IPS-NIHi11 (cell line): Measurements from ENCODE around the gene PDXK.
A peak's percentile ranks its signal among the peaks of the same experiment; 100 is the strongest.

ENCODE experiments used
- DNase-seq: peaks from one replicate; pipeline ENCODE4 v3.0.0; 2012; ENCODE audit warnings: mixed read lengths, low spot score

The PDXK gene

DNA sequence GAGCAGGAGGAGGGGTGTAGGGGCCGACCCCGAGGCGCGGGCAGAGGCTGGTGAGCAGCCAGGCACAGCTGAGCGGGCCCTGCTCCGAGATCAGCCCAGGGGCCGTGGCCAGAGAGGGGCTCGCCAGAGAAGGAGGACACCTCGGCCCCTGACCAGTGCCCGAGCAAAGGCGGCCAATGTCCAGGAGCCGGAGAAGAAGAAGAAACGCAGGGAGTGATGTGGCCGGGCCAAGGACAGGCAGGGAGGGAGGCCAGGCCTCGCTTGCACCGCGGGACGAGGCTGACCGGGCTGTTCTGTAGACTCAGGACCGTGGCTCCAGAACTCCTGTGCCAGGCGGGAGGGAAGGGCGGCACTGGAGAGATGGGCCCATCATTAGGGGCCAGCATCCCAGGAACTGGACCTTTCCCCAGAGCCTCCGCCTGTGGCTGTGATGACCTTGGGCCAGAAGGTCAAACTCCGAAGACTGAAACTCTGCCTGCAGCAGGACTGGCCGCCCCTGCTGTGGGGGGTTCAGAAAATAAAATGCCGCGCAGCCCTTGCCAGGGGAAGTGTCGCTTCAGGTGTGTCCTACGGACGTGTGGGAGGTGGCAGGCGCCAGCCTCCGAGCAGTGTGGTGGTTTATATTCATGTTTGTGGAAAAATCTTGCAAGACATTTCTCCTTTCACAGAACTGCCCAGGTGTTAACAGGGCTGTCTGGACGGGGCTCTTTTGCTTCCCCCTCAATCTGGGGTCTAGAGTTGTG, 84.8 kb downstream of the PDXK start:
- DNase-seq = peak; percentile 9

DNA sequence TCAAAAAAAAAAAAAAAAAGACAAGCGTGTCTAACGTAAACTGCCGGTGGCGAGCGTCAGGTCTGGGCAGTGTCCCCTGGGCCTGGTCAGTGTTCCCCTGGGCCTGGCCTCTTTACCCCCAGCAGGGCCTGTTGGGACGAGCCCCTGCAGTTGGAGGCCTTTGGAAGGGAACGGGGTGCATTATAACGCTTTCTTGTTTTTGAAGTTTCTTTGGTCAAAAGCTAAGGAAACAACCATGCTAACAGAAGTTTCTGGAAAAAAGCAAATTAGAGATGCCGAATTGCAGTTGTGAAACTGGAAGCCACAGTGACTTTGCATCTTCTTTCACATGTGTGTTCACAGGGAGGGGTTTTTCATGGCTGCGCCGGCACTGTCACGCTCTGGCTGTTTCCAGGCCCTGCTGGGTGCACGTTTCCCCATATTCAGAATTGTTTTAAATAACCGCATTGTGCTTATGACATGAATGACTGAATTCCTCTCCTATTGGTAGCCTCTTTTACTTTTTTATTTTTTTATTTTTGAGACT, 86.4 kb downstream of the PDXK start:
- DNase-seq = no peak

DNA sequence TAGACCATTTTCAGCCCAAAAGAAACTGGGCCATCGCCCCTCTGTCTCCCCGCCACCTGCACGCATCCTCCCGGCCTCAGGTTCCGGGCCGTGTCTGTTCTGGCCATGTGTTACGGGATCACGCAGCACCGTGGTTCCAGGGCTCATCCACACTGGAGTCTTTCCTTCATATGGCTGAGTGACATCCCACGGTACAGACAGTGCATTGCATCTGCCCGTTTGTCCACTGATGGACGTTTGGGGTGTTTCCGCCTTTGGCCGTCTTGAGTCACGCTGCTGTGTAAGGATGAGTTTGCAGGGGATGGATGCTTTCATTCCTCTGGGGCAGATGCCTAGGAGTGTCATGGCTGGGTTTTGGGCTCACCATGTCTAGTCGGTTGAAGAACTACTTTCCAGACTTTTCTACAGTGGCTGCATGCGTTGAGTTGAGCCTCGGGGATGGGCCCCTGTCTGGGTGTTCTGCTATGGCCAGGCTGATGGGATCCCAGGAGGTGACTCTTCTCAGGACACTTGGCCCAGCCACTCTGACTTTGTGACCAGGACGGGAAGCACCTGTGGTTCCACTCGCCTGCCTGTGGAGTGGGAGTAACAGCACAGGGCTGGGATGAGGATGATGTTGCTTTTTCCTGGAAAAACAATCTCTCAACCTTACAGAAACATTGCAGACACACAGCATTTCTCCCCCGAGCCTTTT, 87.2 kb downstream of the PDXK start:
- DNase-seq = no peak

DNA sequence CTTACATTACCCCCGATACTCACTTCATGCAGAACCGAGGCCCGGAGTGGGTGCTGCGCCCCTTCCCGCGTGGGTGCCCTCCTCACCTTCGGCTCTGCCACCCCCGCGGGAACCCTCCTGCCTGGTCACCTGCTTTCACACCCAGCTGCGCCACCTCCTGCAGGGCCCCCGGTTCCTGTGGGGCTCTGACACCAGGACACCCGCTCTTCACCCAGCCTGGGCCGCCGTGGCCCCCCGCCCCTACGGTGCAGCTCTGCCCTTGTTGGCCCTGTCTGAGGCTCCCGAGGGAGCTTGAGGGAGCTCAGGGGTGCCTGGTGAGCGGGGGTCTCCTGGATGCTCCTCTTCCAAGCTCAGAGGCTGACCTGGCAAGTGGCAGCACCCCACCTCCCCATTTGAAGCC, 89.4 kb downstream of the PDXK start:
- no peak for DNase-seq

DNA sequence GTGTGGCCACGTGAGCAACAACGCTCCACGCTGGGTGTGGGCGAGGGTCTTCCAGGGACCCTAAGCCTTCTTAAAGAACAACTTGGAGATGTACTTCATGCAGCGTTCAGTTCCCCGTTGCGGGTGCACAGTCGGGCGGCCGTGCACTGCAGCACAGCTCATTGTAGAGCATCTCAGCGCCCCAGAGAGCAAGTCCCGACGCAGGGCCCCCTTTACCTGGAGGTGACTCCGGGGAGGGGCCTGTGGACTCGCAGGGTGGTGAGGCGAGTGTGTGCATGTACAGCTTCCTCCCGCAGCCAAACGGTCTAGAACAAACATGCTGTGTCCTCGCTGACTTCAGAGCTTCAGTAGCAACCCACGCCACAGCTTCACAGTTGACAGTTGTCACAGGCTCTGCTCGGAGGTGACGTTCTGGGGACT, 89.9 kb downstream of the PDXK start:
- DNase-seq = no peak

DNA sequence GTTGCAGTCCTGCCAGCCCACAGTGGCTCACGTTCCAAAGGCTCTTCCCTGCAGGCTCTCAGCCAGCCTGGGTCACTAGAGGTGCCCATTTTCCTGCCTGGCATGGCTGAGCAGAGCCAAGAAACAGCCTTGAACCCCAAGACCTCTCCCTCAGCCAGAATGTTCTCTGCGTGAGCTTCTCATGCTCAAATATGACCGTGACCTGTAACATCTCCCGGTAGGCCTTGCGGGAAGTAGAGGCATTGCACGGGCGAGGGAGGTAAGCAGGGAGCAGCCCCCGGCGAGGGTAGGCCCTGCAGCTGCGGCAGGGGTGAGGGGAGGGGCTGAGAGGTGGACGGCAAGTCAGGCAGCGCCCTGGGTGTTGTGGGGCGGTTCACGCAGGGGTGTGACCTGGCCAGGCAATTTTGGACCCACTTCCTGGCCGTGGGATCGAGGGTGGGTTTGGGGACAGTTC, 90.4 kb downstream of the PDXK start:
- DNase-seq = no peak

DNA sequence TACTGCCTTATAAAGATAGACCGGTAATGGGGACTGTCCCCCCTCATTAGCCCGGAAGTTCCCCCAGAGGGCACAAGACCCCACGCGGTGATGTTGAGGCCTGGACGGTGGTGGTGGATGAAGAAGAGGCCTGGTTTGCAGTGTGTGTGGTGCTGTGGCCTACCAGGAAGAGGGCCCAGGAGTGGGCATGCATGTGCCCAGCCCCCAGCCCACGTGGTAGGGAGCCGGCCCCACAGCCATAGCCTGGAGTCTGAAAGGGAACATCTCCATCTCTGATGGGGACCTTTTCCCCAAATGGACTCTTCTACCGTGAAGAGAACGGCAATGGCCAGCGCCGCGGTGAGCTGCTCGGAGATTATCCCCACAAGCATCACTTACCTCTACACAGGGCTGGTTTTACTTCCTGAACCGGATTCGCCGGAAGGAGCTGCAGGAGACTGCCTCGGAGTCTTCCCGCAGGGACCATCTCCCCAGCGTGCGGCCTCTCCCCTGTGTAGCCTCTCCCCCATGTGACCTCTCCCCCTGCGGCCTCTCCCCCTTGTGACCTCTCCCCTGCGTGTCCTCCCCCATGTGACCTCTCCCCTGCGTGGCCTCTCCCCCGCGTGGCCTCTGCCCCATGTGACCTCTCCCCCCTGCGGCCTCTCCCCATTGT, 91.0 kb downstream of the PDXK start:
- no peak for DNase-seq

DNA sequence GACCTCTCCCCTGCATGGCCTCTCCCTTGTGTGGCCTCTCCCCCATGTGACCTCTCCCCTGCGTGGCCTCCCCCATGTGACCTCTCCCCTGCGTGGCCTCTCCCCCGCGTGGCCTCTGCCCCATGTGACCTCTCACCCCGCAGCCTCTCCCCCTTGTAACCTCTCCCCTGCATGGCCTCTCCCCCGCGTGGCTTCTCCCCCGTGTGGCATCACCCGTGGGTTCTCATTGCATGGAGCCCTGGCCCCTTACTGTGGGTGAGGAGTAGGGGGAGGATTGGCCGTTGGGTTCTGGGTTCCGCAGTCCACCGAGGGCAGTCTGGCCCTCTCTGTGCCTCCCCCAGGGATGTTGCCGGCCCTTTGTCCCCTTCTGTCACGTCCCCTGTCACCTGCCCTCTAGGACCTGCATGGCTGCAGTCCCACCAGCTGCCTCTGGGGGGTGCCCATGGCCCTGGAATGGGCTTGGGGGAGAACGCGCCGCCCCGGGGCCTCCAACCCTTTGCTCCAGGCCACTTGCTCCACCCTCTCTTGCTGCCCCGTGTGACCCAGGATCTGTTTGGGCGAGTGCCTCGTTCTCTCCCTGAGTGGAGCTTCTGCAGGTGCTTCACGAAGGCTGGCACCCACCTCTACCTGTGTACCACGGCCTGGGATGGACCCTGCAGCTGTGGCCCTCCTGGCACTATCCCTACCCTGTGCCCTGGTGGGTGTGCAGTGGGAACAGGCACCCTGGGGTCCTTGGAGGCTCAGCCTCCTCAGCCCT, 91.8 kb downstream of the PDXK start:
- DNase-seq = peak; percentile 96

DNA sequence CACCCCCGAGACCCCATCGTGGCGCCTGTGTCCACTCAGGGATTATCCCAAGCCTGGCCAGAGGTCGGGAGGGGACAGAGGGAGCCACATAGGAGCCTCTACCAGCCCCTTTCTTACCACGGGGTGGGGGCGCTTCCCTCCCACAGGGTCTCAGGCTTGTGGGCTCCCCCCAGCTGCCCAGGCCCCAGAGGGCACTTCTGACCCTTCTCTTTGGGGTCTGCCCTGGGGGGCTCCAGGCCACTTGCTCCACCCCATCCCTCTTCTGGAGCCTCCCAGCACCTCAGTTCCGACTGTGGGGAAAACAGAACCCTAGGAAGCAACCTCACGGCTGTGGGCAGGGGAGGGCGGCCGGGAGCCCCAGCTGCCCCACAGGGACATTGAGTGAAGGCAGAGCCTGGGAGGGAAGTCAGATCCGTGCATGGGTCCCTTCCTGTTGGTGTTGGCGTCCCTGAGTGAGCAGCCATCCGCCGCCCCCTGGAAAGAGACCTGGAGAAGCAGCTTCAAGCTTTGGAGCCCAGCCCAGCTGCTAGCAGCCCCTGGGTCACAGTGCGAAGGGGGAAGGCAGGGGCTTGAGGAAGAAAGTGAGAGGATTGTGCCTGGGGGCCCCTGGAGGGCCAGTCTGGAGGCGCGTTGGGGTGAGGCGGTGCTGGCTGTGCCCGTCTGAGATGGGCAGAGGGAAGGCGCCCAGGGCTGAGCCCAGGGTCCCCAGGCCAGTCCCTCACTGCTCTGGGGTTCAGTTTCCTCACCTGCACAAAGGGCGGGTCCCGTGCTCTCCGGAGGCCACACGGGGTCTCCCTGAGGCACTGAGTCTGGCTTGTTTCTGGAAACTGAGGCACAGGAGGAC, 92.6 kb downstream of the PDXK start:
- no peak for DNase-seq
